SU-DHL-6 (cell line): ENCODE results near the gene PFN3.

ENCODE experiments used
- EZH2phosphoT487 ChIP-seq: fragments of 200-600 bp; sonication (generic), shearing (Covaris generic); conservative IDR thresholded peaks from 2 replicates; pipeline ENCODE4 v1.6.1; 2018; ENCODE audit warnings: mild to moderate bottlenecking, antibody characterized with exemption, low read length, moderate library complexity, mixed read lengths
- TF ChIP-seq, protein P1 (sequence below): fragments of 200-600 bp; sonication (generic); IDR thresholded peaks from one replicate; pipeline ENCODE4 v1.5.1; 2017; ENCODE audit warnings: antibody characterized with exemption, mild to moderate bottlenecking, low read length, moderate library complexity; ENCODE audit not compliant: insufficient read depth, poor library complexity, severe bottlenecking

GRCh38 chr5:177385720-177386119, 14.7 kb downstream of the PFN3 start:
- TF ChIP-seq, protein P1, sequence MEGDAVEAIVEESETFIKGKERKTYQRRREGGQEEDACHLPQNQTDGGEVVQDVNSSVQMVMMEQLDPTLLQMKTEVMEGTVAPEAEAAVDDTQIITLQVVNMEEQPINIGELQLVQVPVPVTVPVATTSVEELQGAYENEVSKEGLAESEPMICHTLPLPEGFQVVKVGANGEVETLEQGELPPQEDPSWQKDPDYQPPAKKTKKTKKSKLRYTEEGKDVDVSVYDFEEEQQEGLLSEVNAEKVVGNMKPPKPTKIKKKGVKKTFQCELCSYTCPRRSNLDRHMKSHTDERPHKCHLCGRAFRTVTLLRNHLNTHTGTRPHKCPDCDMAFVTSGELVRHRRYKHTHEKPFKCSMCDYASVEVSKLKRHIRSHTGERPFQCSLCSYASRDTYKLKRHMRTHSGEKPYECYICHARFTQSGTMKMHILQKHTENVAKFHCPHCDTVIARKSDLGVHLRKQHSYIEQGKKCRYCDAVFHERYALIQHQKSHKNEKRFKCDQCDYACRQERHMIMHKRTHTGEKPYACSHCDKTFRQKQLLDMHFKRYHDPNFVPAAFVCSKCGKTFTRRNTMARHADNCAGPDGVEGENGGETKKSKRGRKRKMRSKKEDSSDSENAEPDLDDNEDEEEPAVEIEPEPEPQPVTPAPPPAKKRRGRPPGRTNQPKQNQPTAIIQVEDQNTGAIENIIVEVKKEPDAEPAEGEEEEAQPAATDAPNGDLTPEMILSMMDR = no peak
- TF ChIP-seq EZH2phosphoT487 = no peak
